Nephron progenitor cell (in vitro differentiated cells): ENCODE results near the gene BET1L.
A peak's percentile ranks its signal among the peaks of the same experiment; 100 is the strongest.
"Not testable (repeated sequence)": the region's sequence is repeated elsewhere in the genome, so short reads cannot be mapped to it uniquely, and the experiment has no call there.

ENCODE experiments used
- DNase-seq: peaks from one replicate; pipeline ENCODE4 v3.0.0; 2021
- H3K27ac Mint-ChIP-seq: 2 replicates; pipeline ENCODE4 v1.8.0; 2021; ENCODE audit warnings: mild to moderate bottlenecking, moderate library complexity, mixed read lengths
- H3K27me3 Mint-ChIP-seq: 2 replicates; pipeline ENCODE4 v1.8.0; 2021; ENCODE audit warnings: mild to moderate bottlenecking, low read depth, mixed read lengths; ENCODE audit not compliant: poor library complexity
- H3K36me3 Mint-ChIP-seq: 2 replicates; pipeline ENCODE4 v1.8.0; 2021; ENCODE audit warnings: low read depth, mixed read lengths
- H3K4me1 Mint-ChIP-seq: 2 replicates; pipeline ENCODE4 v1.8.0; 2021; ENCODE audit warnings: mixed read lengths
- H3K4me3 Mint-ChIP-seq: 2 replicates; pipeline ENCODE4 v1.8.0; 2021; ENCODE audit warnings: mild to moderate bottlenecking, moderate library complexity, mixed read lengths
- H3K9me3 Mint-ChIP-seq: 2 replicates; pipeline ENCODE4 v1.8.0; 2021; ENCODE audit warnings: mild to moderate bottlenecking, moderate library complexity, mixed read lengths
- TF ChIP-seq, protein P1 (sequence below): fragments of 200-600 bp; sonication (generic); IDR thresholded peaks from 2 replicates; pipeline ENCODE4 v1.5.0; 2021; ENCODE audit warnings: antibody characterized with exemption

BET1L gene

GRCh38 chr11:241634-242033 is 34.4 kb upstream of the BET1L start:
- H3K27ac Mint-ChIP-seq: peak overlapping the region; percentile 3
- H3K4me3 Mint-ChIP-seq: no peak overlapping the region
- TF ChIP-seq, protein P1, sequence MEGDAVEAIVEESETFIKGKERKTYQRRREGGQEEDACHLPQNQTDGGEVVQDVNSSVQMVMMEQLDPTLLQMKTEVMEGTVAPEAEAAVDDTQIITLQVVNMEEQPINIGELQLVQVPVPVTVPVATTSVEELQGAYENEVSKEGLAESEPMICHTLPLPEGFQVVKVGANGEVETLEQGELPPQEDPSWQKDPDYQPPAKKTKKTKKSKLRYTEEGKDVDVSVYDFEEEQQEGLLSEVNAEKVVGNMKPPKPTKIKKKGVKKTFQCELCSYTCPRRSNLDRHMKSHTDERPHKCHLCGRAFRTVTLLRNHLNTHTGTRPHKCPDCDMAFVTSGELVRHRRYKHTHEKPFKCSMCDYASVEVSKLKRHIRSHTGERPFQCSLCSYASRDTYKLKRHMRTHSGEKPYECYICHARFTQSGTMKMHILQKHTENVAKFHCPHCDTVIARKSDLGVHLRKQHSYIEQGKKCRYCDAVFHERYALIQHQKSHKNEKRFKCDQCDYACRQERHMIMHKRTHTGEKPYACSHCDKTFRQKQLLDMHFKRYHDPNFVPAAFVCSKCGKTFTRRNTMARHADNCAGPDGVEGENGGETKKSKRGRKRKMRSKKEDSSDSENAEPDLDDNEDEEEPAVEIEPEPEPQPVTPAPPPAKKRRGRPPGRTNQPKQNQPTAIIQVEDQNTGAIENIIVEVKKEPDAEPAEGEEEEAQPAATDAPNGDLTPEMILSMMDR: no peak
- no peaks in the 10 kb centered on the region for H3K9me3 Mint-ChIP-seq
- H3K27me3 Mint-ChIP-seq: no peaks in the 10 kb centered on the region
- no peak for DNase-seq
- peaks cover 54% of the 10 kb centered on the region for H3K36me3 Mint-ChIP-seq
- H3K4me1 Mint-ChIP-seq: peaks cover 16% of the 10 kb centered on the region

- H3K27me3 Mint-ChIP-seq: no peaks in the 10 kb centered on the region
- no peak overlapping the region for H3K4me3 Mint-ChIP-seq
- peaks cover 20% of the 10 kb centered on the region for H3K4me1 Mint-ChIP-seq
- no peaks in the 10 kb centered on the region for H3K9me3 Mint-ChIP-seq
- peaks cover 42% of the 10 kb centered on the region for H3K36me3 Mint-ChIP-seq
- TF ChIP-seq, protein P1: no peak
- DNase-seq: no peak
- no peak overlapping the region for H3K27ac Mint-ChIP-seq
Observed at GRCh38 chr11:240315-240714, 33.1 kb upstream of the BET1L start.

GRCh38 chr11:238346-238745 is 31.1 kb upstream of the BET1L start:
- Mint-ChIP-seq H3K36me3 (peaks cover 32% of the 10 kb centered on the region), H3K4me3 (peak overlapping the region; percentile 95), H3K4me1 (peaks cover 28% of the 10 kb centered on the region)
- DNase-seq, H3K9me3 Mint-ChIP-seq, H3K27ac Mint-ChIP-seq, H3K27me3 Mint-ChIP-seq: not testable (repeated sequence)

- DNase-seq: peak; percentile 91
- H3K9me3 Mint-ChIP-seq: no peaks in the 10 kb centered on the region
- peaks cover 28% of the 10 kb centered on the region for H3K4me1 Mint-ChIP-seq
- TF ChIP-seq, protein P1: no peak
- peaks cover 19% of the 10 kb centered on the region for H3K36me3 Mint-ChIP-seq
- peak within 1 kb of the TSS; percentile 95 for H3K4me3 Mint-ChIP-seq
- no peaks in the 10 kb centered on the region for H3K27me3 Mint-ChIP-seq
- peak within 1 kb of the TSS; percentile 100 for H3K27ac Mint-ChIP-seq
Observed at GRCh38 chr11:236774-237767, 29.9 kb upstream of the BET1L start, which contains the start of gene PSMD13. TSS of gene PSMD13 (plus strand) at chr11:236976. CDS start at chr11:237050, 74 bp downstream.

GRCh38 chr11:235997-236773 is 29.0 kb upstream of the BET1L start, which contains the start of gene SIRT3:
TSS of gene SIRT3 (minus strand) at chr11:236342. CDS start at chr11:236328, 14 bp downstream.
- H3K4me3 Mint-ChIP-seq: peak within 1 kb of the TSS; percentile 95
- H3K4me1 Mint-ChIP-seq: peaks cover 28% of the 10 kb centered on the region
- H3K36me3 Mint-ChIP-seq: peaks cover 10% of the 10 kb centered on the region
- peak within 1 kb of the TSS; percentile 100 for H3K27ac Mint-ChIP-seq
- H3K9me3 Mint-ChIP-seq: no peaks in the 10 kb centered on the region
- peak; percentile 83 for DNase-seq
- no peaks in the 10 kb centered on the region for H3K27me3 Mint-ChIP-seq
- TF ChIP-seq, protein P1: no peak

- Mint-ChIP-seq H3K27me3 (no peaks in the 10 kb centered on the region), H3K36me3 (peaks cover 9% of the 10 kb centered on the region)
Observed at GRCh38 chr11:235609-235996, 28.4 kb upstream of the BET1L start.

More at GRCh38 chr11:235609-235996, 28.4 kb upstream of the BET1L start:
- peak overlapping the region; percentile 95 for H3K4me3 Mint-ChIP-seq
- no peaks in the 10 kb centered on the region for H3K9me3 Mint-ChIP-seq
- no peak for DNase-seq
- peak overlapping the region; percentile 89 for H3K27ac Mint-ChIP-seq
- peaks cover 28% of the 10 kb centered on the region for H3K4me1 Mint-ChIP-seq
- TF ChIP-seq, protein P1: no peak
